Ishikawa (cell line): ENCODE data around the gene PRKCB.

Experiments used
- CEBPB ChIP-seq: IDR thresholded peaks from 2 replicates; pipeline ENCODE4 v1.6.1; 2012
- CREB1 ChIP-seq: IDR thresholded peaks from 2 replicates; pipeline ENCODE4 v1.6.1; 2012; ENCODE audit warnings: low read depth
- EGR1 ChIP-seq: IDR thresholded peaks from 2 replicates; pipeline ENCODE4 v1.6.1; 2012
- EP300 ChIP-seq: IDR thresholded peaks from 2 replicates; pipeline ENCODE4 v1.6.1; 2012; ENCODE audit warnings: borderline replicate concordance
- FOXM1 ChIP-seq: IDR thresholded peaks from 2 replicates; pipeline ENCODE4 v1.6.1; 2012; ENCODE audit warnings: low read depth, borderline replicate concordance
- MAX ChIP-seq: IDR thresholded peaks from 2 replicates; pipeline ENCODE4 v1.6.1; 2012
- NFIC ChIP-seq: IDR thresholded peaks from 2 replicates; pipeline ENCODE4 v1.6.1; 2012
- RAD21 ChIP-seq: IDR thresholded peaks from 2 replicates; pipeline ENCODE4 v1.6.1; 2012; ENCODE audit warnings: low read depth
- TAF1 ChIP-seq: IDR thresholded peaks from 2 replicates; pipeline ENCODE4 v1.6.1; 2012; ENCODE audit warnings: low read depth, mild to moderate bottlenecking
- TCF12 ChIP-seq: IDR thresholded peaks from 2 replicates; pipeline ENCODE4 v1.6.1; 2012; ENCODE audit warnings: low read depth
- TEAD4 ChIP-seq: IDR thresholded peaks from 2 replicates; pipeline ENCODE4 v1.6.1; 2012
- YY1 ChIP-seq: IDR thresholded peaks from 2 replicates; pipeline ENCODE4 v1.6.1; 2012; ENCODE audit warnings: low read depth
- ZBTB7A ChIP-seq: IDR thresholded peaks from 2 replicates; pipeline ENCODE4 v1.6.1; 2012; ENCODE audit warnings: low read depth
- TF ChIP-seq, protein P1 (sequence below): IDR thresholded peaks from 2 replicates; pipeline ENCODE4 v1.6.1; 2012; ENCODE audit warnings: low read depth, mild to moderate bottlenecking
- TF ChIP-seq, protein P2 (sequence below): IDR thresholded peaks from 2 replicates; pipeline ENCODE4 v1.6.1; 2012

Gene PRKCB

DNA sequence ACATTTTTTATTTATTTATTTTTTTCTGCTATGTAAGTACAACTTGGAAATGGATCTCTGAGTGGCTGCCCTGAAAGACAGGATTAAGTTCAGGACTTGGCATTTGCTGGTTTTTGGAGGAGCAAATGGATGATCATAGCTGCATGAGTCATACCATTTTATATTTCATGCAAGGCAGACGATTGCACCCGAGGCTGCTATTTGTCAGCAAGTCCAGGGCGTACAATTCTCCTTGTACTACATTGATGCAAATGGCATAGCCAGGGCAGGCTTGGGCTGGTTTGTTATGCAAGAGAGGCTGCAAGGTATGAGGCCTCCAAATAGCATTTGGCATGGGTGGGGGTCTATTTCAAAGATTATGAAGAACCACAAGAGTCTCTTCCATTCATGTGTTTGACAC, 339.2 kb downstream of the PRKCB start:
- no peak for TF ChIP-seq NFIC
- TF ChIP-seq FOXM1: no peak
- TF ChIP-seq EP300: no peak
- no peak for TF ChIP-seq EGR1
- no peak for TF ChIP-seq ZBTB7A
- TF ChIP-seq, protein P1, sequence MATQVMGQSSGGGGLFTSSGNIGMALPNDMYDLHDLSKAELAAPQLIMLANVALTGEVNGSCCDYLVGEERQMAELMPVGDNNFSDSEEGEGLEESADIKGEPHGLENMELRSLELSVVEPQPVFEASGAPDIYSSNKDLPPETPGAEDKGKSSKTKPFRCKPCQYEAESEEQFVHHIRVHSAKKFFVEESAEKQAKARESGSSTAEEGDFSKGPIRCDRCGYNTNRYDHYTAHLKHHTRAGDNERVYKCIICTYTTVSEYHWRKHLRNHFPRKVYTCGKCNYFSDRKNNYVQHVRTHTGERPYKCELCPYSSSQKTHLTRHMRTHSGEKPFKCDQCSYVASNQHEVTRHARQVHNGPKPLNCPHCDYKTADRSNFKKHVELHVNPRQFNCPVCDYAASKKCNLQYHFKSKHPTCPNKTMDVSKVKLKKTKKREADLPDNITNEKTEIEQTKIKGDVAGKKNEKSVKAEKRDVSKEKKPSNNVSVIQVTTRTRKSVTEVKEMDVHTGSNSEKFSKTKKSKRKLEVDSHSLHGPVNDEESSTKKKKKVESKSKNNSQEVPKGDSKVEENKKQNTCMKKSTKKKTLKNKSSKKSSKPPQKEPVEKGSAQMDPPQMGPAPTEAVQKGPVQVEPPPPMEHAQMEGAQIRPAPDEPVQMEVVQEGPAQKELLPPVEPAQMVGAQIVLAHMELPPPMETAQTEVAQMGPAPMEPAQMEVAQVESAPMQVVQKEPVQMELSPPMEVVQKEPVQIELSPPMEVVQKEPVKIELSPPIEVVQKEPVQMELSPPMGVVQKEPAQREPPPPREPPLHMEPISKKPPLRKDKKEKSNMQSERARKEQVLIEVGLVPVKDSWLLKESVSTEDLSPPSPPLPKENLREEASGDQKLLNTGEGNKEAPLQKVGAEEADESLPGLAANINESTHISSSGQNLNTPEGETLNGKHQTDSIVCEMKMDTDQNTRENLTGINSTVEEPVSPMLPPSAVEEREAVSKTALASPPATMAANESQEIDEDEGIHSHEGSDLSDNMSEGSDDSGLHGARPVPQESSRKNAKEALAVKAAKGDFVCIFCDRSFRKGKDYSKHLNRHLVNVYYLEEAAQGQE: no peak
- TF ChIP-seq, protein P2, sequence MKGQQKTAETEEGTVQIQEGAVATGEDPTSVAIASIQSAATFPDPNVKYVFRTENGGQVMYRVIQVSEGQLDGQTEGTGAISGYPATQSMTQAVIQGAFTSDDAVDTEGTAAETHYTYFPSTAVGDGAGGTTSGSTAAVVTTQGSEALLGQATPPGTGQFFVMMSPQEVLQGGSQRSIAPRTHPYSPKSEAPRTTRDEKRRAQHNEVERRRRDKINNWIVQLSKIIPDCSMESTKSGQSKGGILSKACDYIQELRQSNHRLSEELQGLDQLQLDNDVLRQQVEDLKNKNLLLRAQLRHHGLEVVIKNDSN: no peak
- no peak for TF ChIP-seq TCF12
- no peak for TF ChIP-seq YY1

DNA sequence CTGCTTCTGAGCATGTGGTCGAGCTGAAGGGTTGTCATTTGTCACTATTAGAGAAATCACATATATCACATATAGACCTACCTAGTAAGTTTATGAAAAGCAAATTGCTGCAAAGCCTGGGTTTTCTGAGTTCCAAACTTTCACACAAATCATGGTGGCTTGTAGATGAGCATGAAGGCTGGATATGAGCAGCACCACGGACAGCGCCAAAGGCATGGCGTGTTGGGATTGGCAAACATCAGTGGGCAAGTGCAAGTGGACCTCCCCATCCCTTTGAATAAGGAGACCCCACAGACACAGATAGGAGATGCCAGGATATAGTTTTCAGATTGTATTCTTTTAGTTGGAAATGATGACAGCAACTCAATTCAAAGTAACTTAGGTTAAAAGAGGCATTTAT, 342.7 kb downstream of the PRKCB start:
- TF ChIP-seq, protein P2: no peak
- TF ChIP-seq ZBTB7A (no peak), CEBPB (no peak), TCF12 (no peak), MAX (0 out of 2 replicates have a peak, but pooled peaks have one; percentile 20), EGR1 (no peak), FOXM1 (no peak), TEAD4 (peak; percentile 18; the same call in 1 of the 2 replicates), YY1 (no peak), TAF1 (no peak), NFIC (no peak), EP300 (no peak), CREB1 (no peak)
- TF ChIP-seq, protein P1: peak; percentile 90

- no peak for TF ChIP-seq EGR1
- TF ChIP-seq TCF12: no peak
- no peak for TF ChIP-seq EP300
- TF ChIP-seq ZBTB7A: no peak
- no peak for TF ChIP-seq CEBPB
- TF ChIP-seq, protein P1: no peak
These were observed 344.7 kb downstream of the PRKCB start for GRCh38 chr16:24180451-24180850.

GRCh38 chr16:24188021-24188542, 352.3 kb downstream of the PRKCB start:
- TF ChIP-seq CEBPB (no peak), RAD21 (no peak), CREB1 (no peak), TAF1 (no peak), MAX (no peak)

DNA sequence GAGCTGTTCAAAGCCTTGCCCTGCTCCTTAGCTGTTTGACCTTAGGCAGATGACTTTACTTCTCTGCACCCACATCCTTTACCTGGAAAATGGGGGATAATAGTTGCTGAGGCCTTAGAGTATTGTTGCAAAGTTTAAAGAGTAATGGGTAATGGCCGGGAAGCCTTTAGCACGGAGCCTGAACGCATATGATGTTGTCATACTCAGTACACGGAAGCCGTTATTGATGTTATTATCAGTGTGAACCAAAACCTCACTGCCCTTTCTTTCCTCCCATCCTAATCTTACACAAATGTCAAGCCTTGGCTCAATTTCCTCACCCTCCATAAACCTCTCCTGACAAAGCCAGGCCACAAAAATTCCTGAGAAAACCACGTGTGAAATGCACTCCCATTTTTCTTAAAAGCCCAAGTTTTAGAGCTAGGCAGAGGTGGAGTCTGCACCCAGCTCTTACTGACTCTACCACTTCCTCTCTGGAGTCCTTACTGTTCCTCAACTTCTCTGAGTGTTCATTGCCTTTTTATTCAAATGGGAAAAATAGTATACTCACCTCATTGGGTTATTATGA, 353.1 kb downstream of the PRKCB start:
- TF ChIP-seq TAF1 (no peak), FOXM1 (no peak), TCF12 (no peak), ZBTB7A (no peak), NFIC (no peak), TEAD4 (no peak), YY1 (no peak), EP300 (no peak), MAX (no peak), CREB1 (no peak), CEBPB (no peak), EGR1 (no peak)
- TF ChIP-seq, protein P2: no peak
- TF ChIP-seq, protein P1: no peak
